Immature natural killer cell (primary cell): ENCODE measurements around the gene ADARB2. TPM values are rescaled to one million over a fixed set of nuclear protein-coding genes. Genes with fewer than 3 reads are reported as not detected.

ENCODE experiments used
- DNase-seq, 3 donors: peaks; one replicate each; pipeline ENCODE4 v3.0.0; 2022; ENCODE audit warnings: mixed read lengths in 1 of 3
- H3K27ac Mint-ChIP-seq, 6 donors: one replicate each; pipeline ENCODE4 v1.8.0; 2020; ENCODE audit warnings: mixed read lengths in 6 of 6, mild to moderate bottlenecking in 5 of 6, inconsistent platforms in 4 of 6, moderate library complexity in 3 of 6
- H3K27me3 Mint-ChIP-seq, 3 donors: one replicate each; pipeline ENCODE4 v1.8.0; 2020 to 2021; ENCODE audit warnings: low read depth in 3 of 3, mild to moderate bottlenecking in 3 of 3, mixed read lengths in 3 of 3, moderate library complexity in 3 of 3, inconsistent platforms in 1 of 3
- H3K36me3 Mint-ChIP-seq, 3 donors: one replicate each; pipeline ENCODE4 v1.8.0; 2020; ENCODE audit warnings: mixed read lengths in 3 of 3, inconsistent platforms in 2 of 3, mild to moderate bottlenecking in 2 of 3
- H3K4me1 Mint-ChIP-seq, 2 donors: one replicate each; pipeline ENCODE4 v1.8.0; 2020; ENCODE audit warnings: inconsistent platforms in 2 of 2, mild to moderate bottlenecking in 2 of 2, mixed read lengths in 2 of 2, moderate library complexity in 1 of 2
- H3K4me3 Mint-ChIP-seq, 5 donors: one replicate each; pipeline ENCODE4 v1.8.0; 2020; ENCODE audit warnings: mild to moderate bottlenecking in 5 of 5, mixed read lengths in 5 of 5, inconsistent platforms in 3 of 5, moderate library complexity in 3 of 5
- H3K9me3 Mint-ChIP-seq, 6 donors: one replicate each; pipeline ENCODE4 v1.8.0; 2020; ENCODE audit warnings: mild to moderate bottlenecking in 6 of 6, mixed read lengths in 6 of 6, inconsistent platforms in 4 of 6, moderate library complexity in 3 of 6
- polyA plus RNA-seq, 3 donors: library from polyadenylated mRNA; unstranded; fragments of 300-500 nt; fragmentation: Illumina TruSeq; gene quantifications; one replicate each; pipeline ENCODE4 v1.2.3, GENCODE V29; 2021

Gene ADARB2
- polyA plus RNA-seq, 3 donors from 2014 or later = 0.12 TPM; not detected in 2

- no peaks in the 10 kb centered on the region for H3K36me3 Mint-ChIP-seq
- H3K27ac Mint-ChIP-seq = no peak overlapping the region
- peaks cover 0 to 3% (median 2%) of the 10 kb centered on the region in 3 donors for H3K27me3 Mint-ChIP-seq
- no peaks in the 10 kb centered on the region for H3K9me3 Mint-ChIP-seq
- no peaks in the 10 kb centered on the region for H3K4me1 Mint-ChIP-seq
- H3K4me3 Mint-ChIP-seq = no peak overlapping the region
- no peak for DNase-seq
Measured at GRCh38 chr10:1411956-1412355, 325.4 kb downstream of the ADARB2 start.

- no peak overlapping the region for H3K27ac Mint-ChIP-seq
- no peaks in the 10 kb centered on the region for H3K4me1 Mint-ChIP-seq
- H3K4me3 Mint-ChIP-seq = no peak overlapping the region
Measured at GRCh38 chr10:1411451-1411850, 325.9 kb downstream of the ADARB2 start.

DNA sequence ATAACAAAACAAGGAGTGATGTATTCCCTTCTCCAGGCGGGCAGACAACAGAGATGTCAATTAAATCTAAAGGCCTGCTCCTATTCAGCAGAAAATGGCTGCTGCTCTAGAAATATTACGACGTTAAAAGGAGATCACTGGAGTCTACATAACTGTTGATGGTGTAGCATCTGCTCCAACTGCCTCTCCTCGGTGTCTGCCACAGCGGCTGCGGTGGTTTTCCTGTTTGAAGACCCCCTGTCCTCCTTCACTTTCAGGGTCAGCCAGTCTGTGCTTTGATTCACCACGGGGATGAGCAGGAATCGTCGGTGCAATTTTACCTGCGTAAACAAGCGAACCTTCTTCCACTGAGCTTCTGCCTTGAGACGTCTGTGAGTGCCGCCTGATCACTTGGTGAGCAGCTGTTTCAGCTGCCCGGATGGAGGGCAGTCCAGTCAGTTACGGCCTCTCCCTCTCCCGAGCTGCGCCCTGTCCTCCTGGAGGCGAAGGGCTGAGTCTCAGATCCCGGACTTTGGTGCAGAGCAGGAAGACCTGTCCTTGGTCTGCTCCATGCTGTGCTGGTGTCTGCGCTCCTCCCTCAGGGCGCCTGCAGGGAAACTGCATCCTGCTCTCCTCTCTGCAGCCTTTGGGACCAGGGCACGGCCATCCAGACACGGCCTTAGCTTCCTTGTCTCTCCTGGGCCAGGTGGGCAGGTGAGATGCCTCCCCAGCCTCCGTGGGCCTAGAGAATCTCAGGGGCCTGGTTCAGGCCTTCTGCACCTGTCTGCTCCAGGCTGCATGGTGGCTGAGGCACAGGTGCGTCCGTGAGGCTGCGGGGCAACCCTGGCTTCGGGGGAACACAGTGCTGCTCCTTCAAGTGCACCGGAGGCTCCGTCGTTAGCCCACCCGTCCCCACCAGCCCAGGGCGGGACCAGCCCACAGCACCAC lies 326.6 kb downstream of the ADARB2 start:
- Mint-ChIP-seq H3K9me3 (no peaks in the 10 kb centered on the region), H3K4me1 (no peaks in the 10 kb centered on the region), H3K4me3 (no peak overlapping the region), H3K36me3 (no peaks in the 10 kb centered on the region), H3K27me3 (peaks cover 0 to 3% (median 0%) of the 10 kb centered on the region in 3 donors), H3K27ac (no peak overlapping the region)
- DNase-seq = no peak

More at GRCh38 chr10:1411451-1411850, 325.9 kb downstream of the ADARB2 start:
- Mint-ChIP-seq H3K36me3 (no peaks in the 10 kb centered on the region), H3K27me3 (peaks cover 0 to 3% (median 0%) of the 10 kb centered on the region in 3 donors), H3K9me3 (no peaks in the 10 kb centered on the region)
- DNase-seq = no peak

DNA sequence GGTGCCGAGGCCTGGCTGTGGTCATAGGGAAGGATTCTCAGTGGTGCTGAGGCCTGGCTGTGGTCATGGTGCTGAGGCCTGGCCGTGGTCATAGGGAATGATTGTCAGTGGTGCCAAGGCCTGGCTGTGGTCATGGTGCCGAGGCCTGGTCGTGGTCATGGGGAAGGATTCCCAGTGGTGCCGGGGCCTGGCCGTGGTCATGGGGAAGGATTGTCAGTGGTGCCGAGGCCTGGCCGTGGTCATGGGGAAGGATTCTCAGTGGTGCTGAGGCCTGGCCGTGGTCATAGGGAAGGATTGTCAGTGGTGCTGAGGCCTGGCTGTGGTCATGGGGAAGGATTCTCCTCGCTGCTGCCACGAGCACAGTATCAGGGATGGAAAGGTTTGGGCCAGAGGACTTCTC lies 327.3 kb downstream of the ADARB2 start:
- no peaks in the 10 kb centered on the region for H3K36me3 Mint-ChIP-seq
- H3K4me1 Mint-ChIP-seq = no peaks in the 10 kb centered on the region
- H3K27me3 Mint-ChIP-seq = peaks cover 0 to 3% (median 0%) of the 10 kb centered on the region in 3 donors
- no peaks in the 10 kb centered on the region for H3K9me3 Mint-ChIP-seq
- H3K27ac Mint-ChIP-seq = no peak overlapping the region
- no peak overlapping the region for H3K4me3 Mint-ChIP-seq
- DNase-seq = no peak

DNA sequence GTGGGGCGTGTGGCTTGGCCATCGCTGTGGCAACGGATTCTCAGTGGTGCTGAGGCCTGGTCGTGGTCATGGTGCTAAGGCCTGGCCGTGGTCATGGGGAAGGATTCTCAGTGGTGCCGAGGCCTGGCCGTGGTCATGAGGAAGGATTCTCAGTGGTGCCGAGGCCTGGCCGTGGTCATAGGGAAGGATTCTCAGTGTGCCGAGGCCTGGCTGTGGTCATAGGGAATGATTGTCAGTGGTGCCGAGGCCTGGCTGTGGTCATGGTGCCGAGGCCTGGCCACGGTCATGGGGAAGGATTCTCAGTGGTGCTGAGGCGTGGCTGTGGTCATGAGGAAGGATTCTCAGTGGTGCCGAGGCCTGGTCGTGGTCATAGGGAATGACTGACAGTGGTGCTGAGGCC lies 327.9 kb downstream of the ADARB2 start:
- Mint-ChIP-seq H3K36me3 (no peaks in the 10 kb centered on the region), H3K4me3 (no peak overlapping the region), H3K9me3 (no peaks in the 10 kb centered on the region), H3K4me1 (no peaks in the 10 kb centered on the region), H3K27me3 (peaks cover 0 to 3% (median 0%) of the 10 kb centered on the region in 3 donors), H3K27ac (no peak overlapping the region)
- no peak for DNase-seq

GRCh38 chr10:1408651-1409367 lies 328.5 kb downstream of the ADARB2 start:
- H3K27ac Mint-ChIP-seq = no peak overlapping the region
- H3K9me3 Mint-ChIP-seq = no peaks in the 10 kb centered on the region
- H3K4me1 Mint-ChIP-seq = no peaks in the 10 kb centered on the region
- H3K4me3 Mint-ChIP-seq = no peak overlapping the region
- H3K27me3 Mint-ChIP-seq = peaks cover 0 to 3% (median 0%) of the 10 kb centered on the region in 3 donors
- H3K36me3 Mint-ChIP-seq = no peaks in the 10 kb centered on the region
- no peak for DNase-seq

GRCh38 chr10:1406967-1407945 lies 330.1 kb downstream of the ADARB2 start:
- H3K9me3 Mint-ChIP-seq = no peaks in the 10 kb centered on the region
- no peak for DNase-seq
- peaks cover 0 to 1% (median 0%) of the 10 kb centered on the region in 3 donors for H3K27me3 Mint-ChIP-seq

GRCh38 chr10:1406132-1406966 lies 331.0 kb downstream of the ADARB2 start:
- H3K36me3 Mint-ChIP-seq = no peaks in the 10 kb centered on the region
- no peak for DNase-seq
- no peaks in the 10 kb centered on the region for H3K4me1 Mint-ChIP-seq
- peaks cover 0 to 2% (median 1%) of the 10 kb centered on the region in 3 donors for H3K27me3 Mint-ChIP-seq
- H3K4me3 Mint-ChIP-seq = no peak overlapping the region
- H3K9me3 Mint-ChIP-seq = no peaks in the 10 kb centered on the region
- no peak overlapping the region for H3K27ac Mint-ChIP-seq

More at GRCh38 chr10:1406967-1407945, 330.1 kb downstream of the ADARB2 start:
- Mint-ChIP-seq H3K4me1 (no peaks in the 10 kb centered on the region), H3K27ac (no peak overlapping the region), H3K36me3 (no peaks in the 10 kb centered on the region), H3K4me3 (no peak overlapping the region)

DNA sequence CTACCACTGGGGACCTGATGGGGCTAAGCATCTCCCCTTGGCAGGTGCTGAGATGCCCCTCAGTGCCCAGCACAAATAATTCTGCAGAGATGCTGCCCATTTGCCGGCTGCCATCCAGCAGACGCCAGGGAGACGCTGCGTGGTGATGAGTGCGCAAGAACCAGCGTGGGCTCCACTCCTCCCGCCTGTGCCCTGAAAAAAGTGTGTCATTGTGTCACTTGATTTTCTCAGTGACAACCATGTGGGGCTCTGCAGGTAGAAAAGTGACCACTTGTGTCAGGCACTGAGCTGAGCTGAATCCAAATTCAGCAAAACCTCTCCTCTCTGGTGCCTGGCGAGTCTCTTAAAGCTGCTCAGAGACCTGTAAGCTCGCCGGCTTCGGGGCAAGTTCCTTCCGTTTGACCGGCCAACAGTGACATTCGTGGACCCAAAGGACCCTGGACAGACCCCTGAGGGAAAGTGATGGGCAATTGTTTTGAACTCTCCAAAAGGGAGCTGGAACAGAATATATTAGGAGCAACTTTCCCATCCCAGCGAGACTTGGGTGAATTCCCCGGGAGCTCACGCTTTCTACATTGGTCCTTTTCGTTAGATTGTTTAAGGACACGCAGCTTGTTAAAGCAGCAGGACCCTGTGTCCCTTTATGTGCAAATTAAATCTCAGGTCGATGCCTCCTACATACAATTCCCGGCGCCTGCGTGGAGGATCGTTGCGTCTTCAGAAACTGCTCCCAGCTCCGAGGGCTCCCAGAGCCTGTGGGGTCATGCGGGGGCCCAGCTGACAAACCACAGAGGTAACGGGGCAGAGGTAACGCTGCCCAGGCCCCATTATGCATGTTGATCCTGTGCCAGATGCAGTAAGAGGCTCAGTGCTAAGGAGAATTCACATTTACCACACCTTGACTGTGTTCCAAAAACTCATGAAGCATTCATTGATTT lies 332.7 kb downstream of the ADARB2 start:
- Mint-ChIP-seq H3K27me3 (peaks cover 0 to 2% (median 1%) of the 10 kb centered on the region in 3 donors), H3K4me1 (no peaks in the 10 kb centered on the region), H3K27ac (no peak overlapping the region), H3K4me3 (no peak overlapping the region), H3K9me3 (no peaks in the 10 kb centered on the region), H3K36me3 (no peaks in the 10 kb centered on the region)
- no peak for DNase-seq

- Mint-ChIP-seq H3K27me3 (peaks cover 0 to 2% (median 1%) of the 10 kb centered on the region in 3 donors), H3K4me1 (no peaks in the 10 kb centered on the region), H3K27ac (no peak overlapping the region), H3K4me3 (no peak overlapping the region), H3K9me3 (no peaks in the 10 kb centered on the region), H3K36me3 (no peaks in the 10 kb centered on the region)
- DNase-seq = no peak
Measured at GRCh38 chr10:1403508-1404322, 333.6 kb downstream of the ADARB2 start.

DNA sequence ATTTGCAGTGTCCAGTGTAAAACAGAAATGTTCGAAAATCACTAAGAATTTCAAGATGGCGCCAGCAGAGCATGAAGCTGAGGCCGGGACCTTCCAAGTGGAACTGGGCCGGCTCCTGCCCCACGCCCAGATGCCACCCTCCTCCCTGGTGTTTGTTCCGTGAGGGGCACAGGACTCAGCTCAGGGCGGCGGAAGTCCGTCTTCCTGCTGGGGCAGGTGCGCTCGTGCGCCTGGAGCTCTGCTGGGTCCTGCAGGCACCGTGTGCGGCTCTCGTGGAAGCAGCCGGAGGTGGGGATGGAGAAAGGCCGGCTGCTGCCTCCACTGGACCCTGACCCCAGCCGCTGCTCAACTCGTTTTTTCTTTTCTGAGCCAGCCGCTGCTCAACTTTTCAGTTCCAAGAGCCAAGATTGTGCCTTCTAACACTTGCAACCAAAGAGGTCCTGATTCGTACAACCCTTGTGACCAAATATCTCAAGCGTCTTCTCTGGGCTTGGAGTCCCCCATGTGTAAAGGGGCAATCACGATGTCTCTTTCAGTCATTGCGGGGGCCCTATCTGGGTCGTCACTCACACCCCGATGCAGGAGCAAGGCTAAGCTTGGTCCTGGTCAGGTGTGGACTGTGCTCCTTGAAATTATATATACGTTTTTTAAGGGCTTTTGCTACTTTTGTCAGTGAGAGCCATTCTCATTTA lies 334.4 kb downstream of the ADARB2 start:
- no peak overlapping the region for H3K27ac Mint-ChIP-seq
- no peaks in the 10 kb centered on the region for H3K9me3 Mint-ChIP-seq
- H3K4me1 Mint-ChIP-seq = no peaks in the 10 kb centered on the region
- peaks cover 0 to 3% (median 2%) of the 10 kb centered on the region in 3 donors for H3K27me3 Mint-ChIP-seq
- H3K36me3 Mint-ChIP-seq = no peaks in the 10 kb centered on the region
- no peak overlapping the region for H3K4me3 Mint-ChIP-seq
- no peak for DNase-seq
